Activated CD4-positive, CD25-positive, alpha-beta regulatory T cell treated with anti-CD3 and anti-CD28 coated beads, Interleukin-2, amount 50 U/mL, for 24 hours (primary cell): ENCODE data around the gene TMEM30B.

ENCODE experiments used
- ATAC-seq, 2 donors: fragments of 150-1000 bp; cut with Tn5 transposase; one replicate each; pipeline ENCODE4 v1.10.0; 2021; ENCODE audit warnings: mild to moderate bottlenecking in 1 of 2, moderate library complexity in 1 of 2

The TMEM30B gene

DNA sequence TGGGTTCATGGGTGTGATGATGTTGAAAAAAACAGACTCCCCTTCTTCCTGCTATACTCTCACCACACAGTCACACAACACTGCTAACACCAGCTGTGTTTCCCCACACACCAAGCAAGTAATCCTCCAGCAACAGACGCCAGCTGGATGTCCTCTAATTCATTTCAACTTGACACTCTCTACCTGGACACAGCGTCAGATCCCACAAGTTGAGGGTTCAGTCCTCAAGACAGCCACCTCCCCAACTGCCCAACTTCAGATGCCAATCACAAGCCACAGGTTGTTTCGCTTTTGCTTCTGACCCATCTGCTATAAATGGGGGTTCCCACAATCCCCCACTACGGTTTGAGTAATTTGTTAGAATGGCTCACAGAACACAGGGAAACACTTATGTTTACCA, 49.3 kb downstream of the TMEM30B start:
- ATAC-seq, result no peak

DNA sequence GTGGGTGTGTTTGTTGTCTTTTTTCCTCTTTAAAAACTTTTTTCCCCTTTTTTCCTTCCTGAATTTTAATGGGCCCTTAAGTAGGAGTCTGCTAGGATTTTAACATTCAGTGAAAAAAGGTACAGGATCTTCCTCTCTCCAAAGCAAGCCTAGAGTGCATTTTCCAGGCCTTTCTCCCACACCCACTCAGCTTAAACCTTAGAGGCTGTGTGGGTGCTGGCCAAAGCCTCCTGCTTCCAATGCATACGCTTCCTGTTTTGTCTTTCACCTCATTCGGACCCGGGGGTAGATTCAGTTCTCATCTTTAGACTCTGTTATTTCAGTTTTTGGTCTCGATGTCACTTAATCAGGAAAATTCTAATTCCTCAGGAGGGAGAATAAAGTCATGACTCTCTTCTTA, 51.2 kb downstream of the TMEM30B start:
- ATAC-seq, result no peak

DNA sequence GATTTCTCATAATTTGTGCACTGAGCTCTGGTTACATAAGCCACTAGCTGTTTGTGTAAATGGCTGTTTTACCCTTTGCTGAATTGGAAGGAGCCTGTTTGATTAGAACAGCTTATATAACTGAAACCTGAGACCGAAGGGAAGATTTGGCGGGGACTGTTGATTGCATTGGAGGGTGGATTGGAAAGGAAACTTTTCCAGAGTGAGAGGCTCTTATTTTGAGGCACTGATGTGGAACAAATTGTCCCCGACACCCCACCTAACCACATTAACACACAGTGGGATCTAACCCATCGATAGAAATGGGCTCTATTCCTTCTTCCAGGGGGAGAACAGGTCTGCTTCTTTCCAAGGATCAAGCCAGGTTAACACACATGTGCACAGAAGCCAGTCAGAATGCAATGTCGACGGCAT, 51.7 kb downstream of the TMEM30B start:
- ATAC-seq, result no peak

DNA sequence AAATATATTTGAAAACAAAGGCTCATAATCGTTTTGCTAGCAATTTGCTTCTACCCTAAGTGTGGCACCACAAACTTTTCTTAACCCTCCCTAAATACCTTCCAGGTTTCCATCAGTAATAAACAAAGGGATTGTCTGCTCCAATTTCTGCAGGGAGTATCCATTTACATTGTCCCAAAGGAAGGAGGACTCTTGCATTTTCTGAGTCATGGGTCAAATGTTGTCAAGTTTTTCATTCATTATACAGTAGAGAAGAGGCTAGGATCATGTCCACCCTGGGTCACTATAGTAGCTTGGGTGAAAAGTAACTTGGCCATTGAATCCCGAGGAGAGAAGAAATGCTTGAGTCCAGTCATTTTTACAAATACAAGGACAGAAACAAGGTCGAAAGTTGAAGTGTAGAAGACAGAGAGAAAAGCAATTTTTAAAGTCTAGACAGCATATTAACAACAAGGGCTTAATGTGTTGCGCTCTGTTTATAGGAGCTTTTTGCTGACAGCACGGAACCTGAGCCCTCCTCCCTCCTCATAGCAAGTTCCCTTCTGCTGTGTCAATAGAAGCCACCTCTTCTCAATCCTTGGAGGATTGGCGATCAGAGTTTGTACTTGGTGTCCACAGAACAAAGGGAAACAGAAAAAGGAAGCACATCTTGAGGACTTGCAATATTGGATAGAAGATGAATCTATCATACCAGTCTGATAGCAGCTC, 53.1 kb downstream of the TMEM30B start:
- no peak for ATAC-seq
